ENCODE results near the gene SNX9.

Gene SNX9

DNA sequence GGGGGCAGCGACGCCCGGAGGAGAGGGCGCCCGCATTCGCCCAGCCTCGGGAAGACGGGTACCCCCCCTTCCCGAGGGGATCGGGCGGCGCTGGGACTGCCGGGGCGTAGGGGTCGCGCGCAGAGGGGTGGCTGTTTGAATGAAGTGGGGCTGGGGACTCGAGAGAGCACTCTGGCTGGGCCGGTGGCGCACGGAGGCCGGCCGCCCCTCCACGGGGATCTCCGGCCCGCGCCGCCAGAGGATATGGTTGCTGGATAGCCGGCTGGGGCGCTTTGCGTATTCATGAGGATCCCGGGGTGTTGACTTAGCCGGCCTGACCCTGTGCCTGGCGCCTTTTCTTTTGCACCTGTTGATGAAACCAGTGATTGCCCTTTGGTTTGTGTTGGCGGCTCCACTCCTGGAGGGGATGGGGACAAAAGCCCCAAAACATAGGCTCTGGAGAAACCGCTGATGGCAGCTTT is 159.1 kb downstream of the SNX9 start:
- no peak for DNase-seq

DNA sequence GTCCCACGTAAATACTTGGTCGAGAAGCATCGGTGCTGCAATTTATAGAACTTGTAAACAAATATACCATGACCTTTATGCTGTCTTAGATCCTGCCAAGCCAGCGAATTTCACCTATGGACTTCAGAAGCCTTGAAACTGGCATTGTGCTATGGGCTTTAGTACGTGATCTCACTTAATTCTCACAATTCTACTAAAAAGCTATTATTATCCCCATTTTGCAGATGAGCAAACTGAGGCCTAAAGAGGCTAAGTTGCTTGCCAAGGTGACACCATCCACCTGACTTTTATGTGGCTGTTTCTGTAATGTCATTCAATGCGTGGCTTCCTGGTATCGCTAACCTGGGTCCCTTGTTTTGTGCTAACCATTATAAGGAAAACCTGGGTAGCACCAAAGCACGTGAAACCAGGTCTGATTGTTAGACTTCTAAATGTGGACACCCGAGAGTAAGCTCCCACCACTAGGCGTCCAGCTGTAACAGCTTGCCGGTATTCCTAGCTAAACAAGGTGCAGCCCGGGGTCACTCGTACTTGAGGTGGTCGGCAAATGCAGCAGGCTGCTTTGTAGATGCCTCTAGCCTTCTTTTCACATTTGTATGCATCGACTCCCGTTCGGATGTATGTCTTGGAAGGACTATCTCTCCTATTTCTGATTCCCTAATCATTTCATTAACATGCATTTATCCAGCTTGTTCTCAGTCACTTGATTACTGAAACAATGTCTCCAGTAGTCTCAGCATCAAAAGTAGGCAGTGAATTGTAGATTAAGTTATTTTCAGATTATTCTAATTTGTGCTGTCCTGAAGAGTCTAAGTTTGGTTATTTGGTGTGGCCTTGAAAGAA is 159.7 kb downstream of the SNX9 start:
- DNase-seq, result peak; percentile 54

DNA sequence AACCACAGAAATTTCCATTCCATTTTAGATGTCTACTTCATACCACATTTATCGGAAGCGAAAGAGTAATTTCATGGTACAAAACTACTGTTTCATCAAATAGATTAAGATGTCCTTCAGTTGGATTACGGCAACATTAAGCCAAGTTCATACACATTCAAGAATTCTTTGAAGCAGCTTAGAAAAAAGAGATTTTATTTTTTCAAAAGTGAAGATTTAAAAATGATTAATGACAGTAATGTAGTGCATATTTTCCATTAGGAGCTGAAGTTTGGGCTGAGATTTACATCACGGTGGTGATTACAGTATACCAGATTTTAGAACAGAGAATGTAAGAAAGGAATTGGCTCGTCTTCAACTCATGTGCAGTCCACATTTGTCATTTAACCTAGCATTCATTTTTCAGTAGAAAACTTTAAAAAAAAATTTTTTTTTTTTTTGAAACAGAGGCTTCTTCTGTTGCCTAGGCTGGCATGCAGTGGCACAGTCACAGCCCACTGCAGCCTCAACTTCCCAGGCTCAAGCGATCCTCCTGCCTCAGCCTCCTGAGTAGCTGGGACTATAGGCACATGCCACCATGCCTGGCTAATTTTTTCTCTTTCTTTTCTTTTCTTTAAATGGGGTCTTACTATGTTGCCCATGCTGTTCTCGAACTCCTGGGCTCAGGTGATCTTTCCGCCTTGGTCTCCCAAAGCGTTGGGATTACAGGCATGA is 160.5 kb downstream of the SNX9 start:
- peak; percentile 62 for DNase-seq

DNA sequence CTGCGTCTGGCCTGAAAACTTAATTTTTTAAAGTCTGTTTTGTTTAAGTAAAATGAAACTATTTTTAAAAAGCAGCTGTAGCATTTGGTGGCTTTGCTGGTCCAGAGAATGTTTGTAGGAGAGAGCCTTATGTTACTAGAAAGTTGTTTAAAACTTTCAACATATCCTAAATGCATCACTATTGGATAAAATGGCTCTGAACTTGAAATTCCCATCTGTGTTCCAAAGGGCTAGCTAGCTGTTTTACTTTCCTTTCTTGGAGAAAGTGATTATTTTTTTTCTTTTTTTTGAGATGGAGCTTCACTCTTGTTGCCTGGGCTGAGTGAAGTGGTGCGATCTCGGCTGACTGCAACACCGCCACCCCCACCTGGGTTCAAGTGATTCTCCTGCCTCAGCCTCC is 161.1 kb downstream of the SNX9 start:
- DNase-seq, result no peak

DNA sequence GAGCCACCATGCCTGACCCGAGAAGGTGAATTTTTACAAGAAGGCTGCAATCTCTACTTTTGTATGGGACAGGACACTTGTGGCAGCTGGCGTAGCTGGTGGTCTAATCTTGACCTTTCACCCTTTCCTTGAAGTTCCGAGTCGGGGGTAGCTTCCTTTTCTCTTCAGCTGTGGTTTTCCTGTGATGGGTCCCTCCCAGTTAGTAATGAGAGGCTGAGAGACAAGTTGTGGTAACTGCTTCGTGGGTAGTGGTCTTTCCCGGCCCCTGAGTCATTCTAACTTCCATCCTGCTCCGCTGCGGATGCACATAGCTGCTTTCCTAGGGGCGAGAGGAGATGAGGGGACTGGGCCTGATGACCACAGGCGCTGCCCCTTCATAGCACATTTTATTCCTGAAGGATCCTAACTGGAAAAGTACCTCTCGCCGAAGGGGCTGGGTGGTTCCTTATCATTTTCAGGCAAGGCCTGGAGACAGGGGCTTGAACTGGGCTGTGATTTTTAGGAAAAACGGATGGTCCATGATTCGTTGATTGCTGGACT is 161.7 kb downstream of the SNX9 start:
- no peak for DNase-seq

DNA sequence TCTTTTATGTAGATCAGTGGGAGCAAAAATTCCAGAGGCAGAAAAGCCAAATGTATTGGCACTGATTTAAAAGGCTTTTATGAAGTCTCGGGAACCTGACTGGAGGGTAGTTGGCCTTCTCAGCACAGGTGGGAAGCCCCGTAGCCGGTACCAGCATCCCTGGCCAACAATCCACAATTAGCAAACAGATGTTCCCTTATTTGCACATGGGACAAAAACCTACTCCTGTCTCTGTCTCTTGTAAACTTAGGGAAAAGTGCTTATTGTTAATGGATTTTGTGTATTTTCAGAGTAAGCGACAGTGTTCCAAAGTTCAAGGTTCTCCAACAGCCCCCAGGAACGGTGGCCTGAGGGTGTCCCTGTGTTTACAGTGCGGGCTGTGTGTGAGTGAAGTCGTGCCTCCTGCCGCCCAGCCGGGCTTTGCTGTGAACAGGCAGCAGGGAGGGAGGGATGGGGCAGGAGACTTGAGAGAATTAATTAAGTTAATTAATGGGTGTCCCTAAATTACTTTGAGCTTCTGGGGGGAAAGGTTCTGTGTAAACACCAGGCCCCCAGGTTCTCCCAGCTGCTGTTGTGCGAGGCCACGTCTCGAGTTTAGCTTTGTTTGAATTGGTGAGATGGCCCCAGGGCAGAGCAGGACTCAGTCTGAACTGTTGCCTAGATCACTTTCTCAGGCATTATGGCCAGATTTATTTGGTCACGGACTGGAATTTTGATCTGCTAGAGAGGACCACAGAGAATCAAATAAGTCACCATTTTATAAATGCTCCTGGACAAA is 162.5 kb downstream of the SNX9 start:
- DNase-seq, result no peak

DNA sequence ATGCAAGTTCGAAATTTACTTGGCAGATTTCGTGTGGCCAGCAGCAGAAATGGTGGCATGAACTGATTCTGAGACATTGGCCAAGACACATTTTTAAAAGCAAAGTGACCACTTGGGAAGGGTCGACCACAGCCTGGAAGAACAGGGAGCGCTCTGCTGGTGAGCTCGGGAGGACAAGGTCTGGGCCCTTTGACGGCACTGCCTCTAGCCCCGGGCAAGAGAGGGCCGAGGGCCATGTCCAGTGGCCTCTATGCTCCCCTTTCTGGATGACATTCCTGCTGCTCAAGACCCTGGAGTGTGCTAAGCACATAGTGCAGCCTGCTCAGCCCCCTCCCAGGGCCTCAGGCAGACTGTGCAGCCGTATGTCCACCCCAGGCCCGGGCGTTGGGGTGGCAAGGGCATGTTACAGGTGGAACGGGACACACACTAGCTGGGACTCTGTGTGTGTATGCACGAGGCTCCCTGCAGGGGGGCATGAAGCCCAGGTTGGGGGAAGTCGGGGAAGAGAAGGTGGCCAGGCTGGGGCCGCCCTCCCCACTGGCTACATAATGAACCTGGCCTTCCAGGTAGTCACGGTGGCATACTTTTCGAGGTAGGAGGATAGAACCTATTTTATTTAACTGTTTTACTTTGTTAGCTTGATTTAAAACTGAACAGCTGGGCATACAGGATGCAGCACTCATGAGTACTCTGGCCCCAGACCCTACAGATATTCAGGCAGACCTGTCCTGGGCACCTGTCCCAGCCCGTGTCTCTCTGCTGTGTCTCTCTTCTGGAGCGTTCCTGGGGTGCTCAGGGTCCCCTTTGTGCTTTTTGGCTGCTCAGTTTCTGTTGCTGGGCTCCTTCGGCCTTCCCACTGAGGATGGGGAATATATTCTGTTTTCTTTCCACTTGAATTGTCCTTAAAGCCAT is 165.0 kb downstream of the SNX9 start:
- no peak for DNase-seq

DNA sequence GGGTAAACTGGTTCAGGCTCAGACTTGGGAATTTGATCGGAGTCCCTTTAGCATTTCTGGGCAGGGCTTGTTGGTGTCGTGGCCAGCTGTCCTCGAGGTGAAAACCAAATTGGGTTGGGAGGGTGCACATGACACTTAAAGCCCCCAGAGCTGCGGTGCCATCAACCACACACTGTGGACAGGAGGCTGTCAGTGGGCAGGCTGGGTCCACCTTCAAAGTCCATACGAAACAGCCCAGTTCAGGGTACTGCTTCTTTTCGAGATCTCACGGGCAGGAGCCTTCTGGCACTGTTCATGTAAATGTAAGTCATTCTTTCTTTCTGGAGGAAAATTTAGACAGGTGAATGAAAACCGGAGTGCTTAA is 165.6 kb downstream of the SNX9 start:
- DNase-seq, result no peak

DNA sequence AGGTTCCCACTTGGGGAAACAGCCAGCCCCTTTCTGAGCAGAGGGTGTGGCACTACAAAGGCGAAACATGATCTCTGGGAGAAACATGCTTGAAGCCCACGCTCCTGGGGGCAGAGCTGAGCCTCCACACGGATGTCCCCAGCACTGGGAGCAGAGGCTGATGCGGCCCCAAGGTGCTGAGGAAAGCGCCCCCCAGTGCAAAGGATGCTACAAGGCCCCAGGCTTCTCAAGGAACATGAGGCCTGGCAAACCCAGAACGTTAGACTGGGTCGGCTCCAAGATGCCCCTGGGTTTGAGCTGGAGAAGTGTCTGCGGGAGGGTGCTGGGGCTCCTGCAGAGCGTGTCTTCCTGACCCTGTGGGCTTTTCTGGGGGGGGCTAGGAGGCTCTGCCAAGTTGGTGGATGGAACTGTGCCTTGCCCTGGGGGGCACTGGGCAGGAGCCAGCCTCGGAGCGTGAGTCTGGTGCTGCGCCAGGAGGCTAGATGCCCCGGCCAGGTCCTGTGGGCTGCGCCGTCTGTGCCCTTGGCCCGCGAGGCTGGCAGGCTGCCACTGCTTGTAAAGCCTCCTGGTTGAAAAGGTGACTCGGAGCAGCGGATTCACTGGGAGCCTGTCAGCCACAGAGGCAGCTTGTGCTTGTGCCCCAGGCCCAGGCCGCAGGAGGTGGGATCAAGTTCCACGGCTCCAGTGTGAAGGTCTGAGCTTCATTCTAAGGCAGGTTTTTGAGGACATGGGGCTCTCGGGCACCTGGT is 166.7 kb downstream of the SNX9 start:
- peak; percentile 56 for DNase-seq

DNA sequence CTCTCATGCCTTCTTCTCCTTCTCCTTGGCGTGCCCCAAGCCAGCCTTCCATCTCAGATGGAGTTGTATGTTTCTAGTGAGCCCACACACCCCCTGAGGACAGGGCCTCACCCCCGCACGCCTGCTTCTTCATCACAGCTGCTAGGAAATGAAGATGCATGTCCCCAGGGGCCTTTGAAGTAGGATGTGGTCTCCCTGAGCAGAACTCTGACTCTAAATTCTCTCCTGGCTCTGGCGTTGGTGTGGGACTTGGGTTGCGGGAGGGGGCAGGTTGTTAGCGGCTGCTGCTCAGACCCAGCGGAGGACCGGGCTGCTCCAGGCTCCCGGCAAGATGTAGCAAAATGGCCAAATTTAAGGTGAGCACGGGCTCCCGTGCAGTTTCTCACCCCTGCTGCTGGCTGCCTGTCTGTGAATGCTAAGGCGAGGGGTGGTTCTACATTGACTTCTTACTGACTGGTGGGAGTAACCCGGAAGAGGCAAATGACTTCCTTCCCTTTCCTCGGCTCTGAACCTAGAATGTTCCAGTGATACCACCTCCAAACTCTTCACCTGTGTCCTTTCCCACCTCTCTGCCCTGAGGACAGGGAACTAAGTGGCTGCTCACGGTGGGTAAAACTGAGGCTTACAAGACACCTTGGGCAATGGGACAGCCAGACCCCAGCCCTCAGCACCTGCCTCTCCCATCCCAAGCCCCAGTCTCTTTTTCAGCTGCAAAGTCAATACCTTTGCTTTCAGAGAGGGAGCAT is 167.4 kb downstream of the SNX9 start:
- DNase-seq, result peak; percentile 54

DNA sequence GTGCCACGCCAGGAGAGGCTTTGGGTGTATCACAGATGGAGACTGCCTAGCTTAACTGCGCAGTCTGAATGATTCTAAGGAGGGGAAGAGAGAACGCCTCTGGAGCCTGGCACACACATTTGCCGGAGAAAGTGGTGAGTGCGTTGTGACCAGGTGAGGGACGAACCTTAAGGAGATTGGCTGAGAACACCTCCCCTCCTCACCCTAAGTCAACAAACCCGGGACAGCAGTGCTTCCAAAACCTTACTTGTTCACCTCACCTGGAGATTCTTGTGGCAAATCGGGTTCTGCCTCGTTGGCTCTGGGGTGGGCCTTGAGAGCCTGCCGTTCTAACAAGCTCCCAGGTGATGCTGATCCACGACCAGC is 168.0 kb downstream of the SNX9 start:
- no peak for DNase-seq

DNA sequence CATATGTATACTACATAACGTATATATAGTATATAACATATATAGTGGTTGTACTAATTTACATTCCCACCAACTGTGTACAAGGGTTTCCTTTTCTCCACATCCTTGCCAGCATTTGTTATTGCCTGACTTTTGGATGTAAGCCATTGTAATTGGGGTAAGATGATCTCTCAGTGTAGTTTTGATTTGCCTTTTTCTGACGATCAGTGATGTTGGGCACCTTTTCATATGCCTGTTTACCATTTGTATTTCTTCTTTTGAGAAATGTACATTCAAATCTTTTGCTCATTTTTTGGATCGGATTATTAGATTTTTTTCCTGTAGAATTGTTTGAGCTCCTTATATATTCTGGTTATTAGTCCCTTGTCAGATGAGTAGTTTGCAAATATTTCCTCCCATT is 170.0 kb downstream of the SNX9 start:
- no peak for DNase-seq

DNA sequence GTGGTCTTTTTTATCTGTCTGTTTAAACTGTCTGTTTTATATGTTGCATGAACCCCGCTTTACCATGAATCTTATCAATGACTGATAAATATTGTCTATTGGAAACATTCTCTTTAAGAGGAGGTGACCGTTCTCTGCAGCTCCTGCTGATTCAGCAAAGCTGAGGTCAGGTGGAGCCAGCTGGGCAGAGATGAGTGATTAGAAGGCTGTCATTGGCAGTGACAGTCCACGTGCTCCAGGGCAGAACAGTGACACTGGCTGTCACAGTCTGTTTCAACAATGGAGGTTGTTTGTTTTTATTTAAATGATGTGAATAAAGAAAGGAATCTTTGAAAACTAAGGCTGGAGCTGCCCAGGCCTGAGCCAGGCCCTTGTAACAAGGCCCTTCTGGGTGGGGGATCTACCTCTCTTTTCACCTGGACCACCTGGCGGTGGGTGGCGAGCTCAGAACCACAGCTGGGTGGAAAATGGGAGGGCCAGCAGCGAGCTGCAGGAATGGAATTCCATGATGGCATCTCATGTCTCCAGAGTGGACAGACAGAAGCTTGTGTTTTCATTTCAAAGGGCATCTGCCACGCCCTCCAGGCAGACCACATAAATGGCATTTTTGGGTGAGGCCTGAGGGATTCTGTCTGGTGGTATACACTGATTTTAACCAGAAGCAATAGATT is 171.2 kb downstream of the SNX9 start:
- DNase-seq, result no peak
